HepG2 (cell line): Measurements from ENCODE around the gene TSEN34. TPM values are rescaled to one million over a fixed set of nuclear protein-coding genes. Genes with fewer than 3 reads are reported as not detected.

Experiments used
- ATRX ChIP-seq: sonication (generic); formaldehyde crosslinking; IDR thresholded peaks from 2 replicates; pipeline ENCODE4 v1.4.0; 2020; ENCODE audit warnings: missing genetic modification reagents, borderline replicate concordance
- BRF2 ChIP-seq: sonication (generic); formaldehyde crosslinking; IDR thresholded peaks from 2 replicates; pipeline ENCODE4 v1.8.1; 2022; ENCODE audit warnings: mild to moderate bottlenecking, missing genetic modification reagents
- GMEB2 ChIP-seq: IDR thresholded peaks from 2 replicates; pipeline ENCODE4 v1.6.1; 2016; ENCODE audit warnings: missing biosample characterization, missing genetic modification reagents, low read depth
- GZF1 ChIP-seq: sonication (generic); formaldehyde crosslinking; IDR thresholded peaks from 2 replicates; pipeline ENCODE4 v1.5.1; 2020; ENCODE audit warnings: mild to moderate bottlenecking, missing genetic modification reagents
- JUNB ChIP-seq: sonication (generic); formaldehyde crosslinking; IDR thresholded peaks from 2 replicates; pipeline ENCODE4 v1.8.0; 2022; ENCODE audit warnings: missing genetic modification reagents, mild to moderate bottlenecking, borderline replicate concordance
- NONO ChIP-seq, 2 experiments: fragments of 450-650 bp in 1 of 2; sonication (generic) in 1 of 2; formaldehyde crosslinking in 1 of 2; IDR thresholded peaks in 1 of 2; conservative IDR thresholded peaks in 1 of 2; 2 replicates each; pipeline versions ENCODE4 v1.6.1 to v1.8.0; 2017 to 2022; ENCODE audit warnings: mild to moderate bottlenecking in 1 of 2, missing genetic modification reagents in 1 of 2, moderate library complexity in 1 of 2
- SNAPC2 ChIP-seq: sonication (generic); formaldehyde crosslinking; IDR thresholded peaks from 2 replicates; pipeline ENCODE4 v1.8.1; 2022; ENCODE audit warnings: mild to moderate bottlenecking, missing genetic modification reagents
- ZFYVE20 ChIP-seq: sonication (generic); formaldehyde crosslinking; IDR thresholded peaks from 2 replicates; pipeline ENCODE4 v1.8.0; 2023; ENCODE audit warnings: low read depth, mild to moderate bottlenecking, moderate library complexity, missing genetic modification reagents, borderline replicate concordance
- ZNF446 ChIP-seq: sonication (generic); formaldehyde crosslinking; IDR thresholded peaks from 2 replicates; pipeline ENCODE4 v1.5.0; 2020; ENCODE audit warnings: mild to moderate bottlenecking, missing genetic modification reagents
- ZNF740 ChIP-seq: sonication (generic); formaldehyde crosslinking; IDR thresholded peaks from 2 replicates; pipeline ENCODE4 v1.4.0; 2020; ENCODE audit warnings: missing genetic modification reagents
- ZNF746 ChIP-seq: sonication (generic); formaldehyde crosslinking; IDR thresholded peaks from 2 replicates; pipeline ENCODE4 v1.8.0; 2022; ENCODE audit warnings: mild to moderate bottlenecking, missing genetic modification reagents
- polyA plus RNA-seq, 8 experiments: library from polyadenylated mRNA; depleted of rRNA in 3 of 8; stranded (reverse) in 7 of 8; unstranded in 1 of 8; fragments of >200 nt; fragmentation: Illumina TruSeq in 4 of 8; extraction: Trizol in 4 of 8; gene quantifications; 2 replicates each; pipeline versions ENCODE4 v1.2.1 to v1.2.3, GENCODE V29; 2011 to 2016; ENCODE audit warnings: low read depth in 4 of 8, missing spikeins in 1 of 8, mixed read lengths in 1 of 8; ENCODE audit not compliant: insufficient read depth in 1 of 8
- total RNA-seq, 5 experiments: library from RNA; depleted of rRNA; stranded (reverse); fragments of >200 nt; fragmentation: Illumina TruSeq; extraction: Trizol; gene quantifications; 2 replicates each; pipeline ENCODE4 v1.2.3, GENCODE V29; 2016; ENCODE audit warnings: low read depth in 1 of 5
- TF ChIP-seq, protein P1 (sequence below): sonication (generic); formaldehyde crosslinking; IDR thresholded peaks from 2 replicates; pipeline ENCODE4 v1.4.0; 2020; ENCODE audit warnings: mild to moderate bottlenecking, missing genetic modification reagents
- TF ChIP-seq, protein P2 (sequence below): IDR thresholded peaks from 2 replicates; pipeline ENCODE4 v1.6.1; 2016
- TF ChIP-seq, protein P3 (sequence below): sonication (generic); formaldehyde crosslinking; IDR thresholded peaks from 2 replicates; pipeline ENCODE4 v1.8.0; 2023; ENCODE audit warnings: mild to moderate bottlenecking, missing genetic modification reagents

The TSEN34 gene
- total and polyA plus RNA-seq, 2 of the 13 experiments (the other 11 are each of a cell fraction or from before 2014, with no cell fraction given): 55.1 to 65.4 TPM

DNA sequence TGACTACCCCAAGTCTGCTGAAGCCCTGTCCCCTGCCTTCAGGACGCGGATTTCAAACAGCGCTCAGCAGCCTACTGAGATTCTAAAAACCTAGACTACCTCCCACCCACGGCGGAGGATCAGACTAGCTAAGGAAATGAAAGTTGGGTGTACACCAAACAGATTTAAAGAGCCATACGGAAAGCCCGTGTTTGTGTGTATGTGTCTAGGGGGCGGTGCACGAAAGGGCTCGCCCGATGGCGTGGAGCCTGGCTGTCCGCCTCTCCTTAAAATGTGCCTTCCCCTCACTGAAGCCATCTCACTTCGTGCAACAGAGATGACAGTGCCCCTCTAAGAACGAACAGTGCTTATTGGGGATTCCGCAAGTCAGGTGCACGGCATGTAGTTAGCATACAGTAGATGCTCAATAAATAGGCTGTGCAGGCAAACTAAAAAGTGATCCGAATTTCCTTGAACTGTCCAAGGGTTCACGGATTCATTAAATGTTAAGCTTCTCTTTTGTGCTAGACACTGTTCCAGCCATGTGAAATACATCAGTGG, 32.2 kb upstream of the TSEN34 start (continued):
- TF ChIP-seq, protein P1, sequence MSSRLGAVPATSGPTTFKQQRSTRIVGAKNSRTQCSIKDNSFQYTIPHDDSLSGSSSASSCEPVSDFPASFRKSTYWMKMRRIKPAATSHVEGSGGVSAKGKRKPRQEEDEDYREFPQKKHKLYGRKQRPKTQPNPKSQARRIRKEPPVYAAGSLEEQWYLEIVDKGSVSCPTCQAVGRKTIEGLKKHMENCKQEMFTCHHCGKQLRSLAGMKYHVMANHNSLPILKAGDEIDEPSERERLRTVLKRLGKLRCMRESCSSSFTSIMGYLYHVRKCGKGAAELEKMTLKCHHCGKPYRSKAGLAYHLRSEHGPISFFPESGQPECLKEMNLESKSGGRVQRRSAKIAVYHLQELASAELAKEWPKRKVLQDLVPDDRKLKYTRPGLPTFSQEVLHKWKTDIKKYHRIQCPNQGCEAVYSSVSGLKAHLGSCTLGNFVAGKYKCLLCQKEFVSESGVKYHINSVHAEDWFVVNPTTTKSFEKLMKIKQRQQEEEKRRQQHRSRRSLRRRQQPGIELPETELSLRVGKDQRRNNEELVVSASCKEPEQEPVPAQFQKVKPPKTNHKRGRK (CRISPR knock-in tag): no peak
- TF ChIP-seq, protein P2, sequence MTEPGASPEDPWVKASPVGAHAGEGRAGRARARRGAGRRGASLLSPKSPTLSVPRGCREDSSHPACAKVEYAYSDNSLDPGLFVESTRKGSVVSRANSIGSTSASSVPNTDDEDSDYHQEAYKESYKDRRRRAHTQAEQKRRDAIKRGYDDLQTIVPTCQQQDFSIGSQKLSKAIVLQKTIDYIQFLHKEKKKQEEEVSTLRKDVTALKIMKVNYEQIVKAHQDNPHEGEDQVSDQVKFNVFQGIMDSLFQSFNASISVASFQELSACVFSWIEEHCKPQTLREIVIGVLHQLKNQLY (CRISPR knock-in tag): no peak
- TF ChIP-seq JUNB (CRISPR knock-in tag): no peak
- peak; percentile 55; the same call in 1 of the 2 replicates for TF ChIP-seq SNAPC2 (CRISPR knock-in tag)
- TF ChIP-seq ATRX (CRISPR knock-in tag): no peak
- TF ChIP-seq GZF1 (CRISPR knock-in tag): 0 out of 2 replicates have a peak, but pooled peaks have one; percentile 19
- no peak for TF ChIP-seq BRF2 (CRISPR knock-in tag)
- no peak for TF ChIP-seq ZNF740 (CRISPR knock-in tag)
- no peak for TF ChIP-seq ZFYVE20 (CRISPR knock-in tag)
- TF ChIP-seq ZNF446 (CRISPR knock-in tag): 0 out of 2 replicates have a peak, but pooled peaks have one; percentile 47
- no peak for TF ChIP-seq NONO (IDR thresholded peaks at IDR 0.05)
- TF ChIP-seq NONO (CRISPR knock-in tag; conservative IDR thresholded peaks at IDR 0.05): peak; percentile 10; the same call in 1 of the 2 replicates
- TF ChIP-seq ZNF746: 0 out of 2 replicates have a peak, but pooled peaks have one; percentile 4
- no peak for TF ChIP-seq GMEB2 (CRISPR knock-in tag)
- TF ChIP-seq, protein P3, sequence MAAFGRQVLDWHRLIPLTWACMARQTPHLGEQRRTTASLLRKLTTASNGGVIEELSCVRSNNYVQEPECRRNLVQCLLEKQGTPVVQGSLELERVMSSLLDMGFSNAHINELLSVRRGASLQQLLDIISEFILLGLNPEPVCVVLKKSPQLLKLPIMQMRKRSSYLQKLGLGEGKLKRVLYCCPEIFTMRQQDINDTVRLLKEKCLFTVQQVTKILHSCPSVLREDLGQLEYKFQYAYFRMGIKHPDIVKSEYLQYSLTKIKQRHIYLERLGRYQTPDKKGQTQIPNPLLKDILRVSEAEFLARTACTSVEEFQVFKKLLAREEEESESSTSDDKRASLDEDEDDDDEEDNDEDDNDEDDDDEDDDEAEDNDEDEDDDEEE: peak; percentile 60; the same call in 1 of the 2 replicates
